T1000 (cell line): ENCODE results near the gene ARHGEF40.

Source experiments
- DNase-seq: peaks from one replicate; lab custom pipeline; 2025; ENCODE audit warnings: mixed read lengths; lab: John Stamatoyannopoulos, UW

The ARHGEF40 gene

DNA sequence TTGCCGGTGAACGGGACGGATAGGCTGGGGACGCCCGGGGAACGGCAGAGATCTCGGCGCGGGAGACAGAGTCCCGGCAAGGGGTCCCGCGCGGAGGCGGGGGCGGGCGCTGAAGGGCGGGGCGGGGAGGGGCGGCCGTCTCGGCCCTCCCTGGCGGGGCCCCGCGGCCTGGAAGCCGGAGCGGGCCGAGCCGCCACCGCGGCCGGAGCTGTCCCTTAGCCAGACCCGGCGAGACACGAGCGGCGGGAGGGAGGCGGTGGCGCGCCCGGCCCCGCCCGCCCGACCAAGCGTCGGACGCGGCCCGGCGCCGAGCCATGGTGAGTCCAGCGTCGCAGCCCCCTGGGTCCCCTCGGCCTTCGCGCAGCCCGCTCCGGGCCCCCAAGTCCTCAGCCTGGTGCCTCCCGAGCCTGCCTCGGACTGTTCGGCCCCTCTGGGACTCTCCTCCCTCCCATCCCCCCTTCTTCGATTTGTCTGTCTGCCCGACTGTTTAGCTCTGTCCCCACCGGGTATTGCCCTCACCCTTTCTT lies at the start of gene ARHGEF40:
TSS of gene ARHGEF40 (plus strand) at position 222 of the 527 bp plus-strand sequence. CDS start at position 315, 93 bp downstream.
- DNase-seq: no peak

- DNase-seq: no peak
Measured at GRCh38 chr14:21020977-21021545, 49.0 kb upstream of the ARHGEF40 start.

DNA sequence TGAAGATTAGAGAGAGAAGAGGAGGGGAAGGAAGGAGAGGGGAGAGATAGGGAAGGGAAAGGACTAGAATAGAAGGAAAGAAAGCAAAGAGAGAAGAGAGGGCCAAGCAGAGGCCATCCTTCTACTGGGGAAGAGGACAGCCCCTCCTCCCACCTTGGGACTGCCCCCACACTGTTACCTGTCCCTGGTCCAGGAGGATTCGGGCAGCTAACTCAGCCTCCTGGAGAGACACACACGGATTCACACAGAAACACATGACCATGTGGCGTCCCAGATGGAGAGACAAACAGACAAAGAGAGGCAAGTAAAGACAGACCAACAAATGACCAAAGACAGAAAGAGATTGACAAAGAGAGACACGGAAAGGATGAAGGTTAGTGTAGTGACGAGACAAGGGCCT lies 47.4 kb upstream of the ARHGEF40 start:
- DNase-seq: no peak

- no peak for DNase-seq
Measured at GRCh38 chr14:21023174-21023573, 46.9 kb upstream of the ARHGEF40 start.

DNA sequence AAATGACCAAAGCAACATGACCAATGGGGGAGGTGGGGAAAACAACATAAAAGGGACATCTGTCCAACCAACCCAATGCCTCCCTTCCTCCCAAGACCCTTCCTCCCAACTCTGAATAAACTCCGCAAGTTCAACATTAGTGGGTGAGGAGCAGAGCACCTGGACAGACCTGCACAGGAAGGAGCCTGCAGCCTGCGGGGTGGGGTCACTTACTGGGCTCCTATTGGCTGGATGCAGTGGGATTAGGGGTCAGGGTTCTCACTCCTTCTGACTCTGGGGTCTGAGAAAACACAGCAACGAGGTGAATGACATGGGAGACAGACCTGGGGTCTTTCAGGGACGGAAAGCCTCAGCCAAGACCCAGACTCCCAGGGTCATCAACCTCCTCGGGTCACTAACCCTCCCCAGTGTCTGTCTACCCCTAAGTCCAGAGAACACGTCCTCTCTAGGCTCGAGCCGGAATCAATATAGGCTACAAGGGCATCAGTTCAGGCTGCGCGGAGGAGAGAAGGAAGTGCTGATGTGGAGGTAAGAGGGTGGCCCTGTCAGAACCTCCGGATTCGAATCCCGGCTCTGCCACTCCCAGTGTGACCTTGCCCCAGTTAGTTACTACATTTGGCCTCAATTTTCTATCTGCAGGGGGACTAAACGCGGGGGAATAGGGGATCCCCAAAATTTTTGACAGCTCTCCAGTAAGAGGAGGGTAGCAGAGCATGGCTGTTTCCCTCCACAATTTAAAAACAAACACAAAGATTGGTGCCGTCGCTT lies 46.1 kb upstream of the ARHGEF40 start:
- no peak for DNase-seq

DNA sequence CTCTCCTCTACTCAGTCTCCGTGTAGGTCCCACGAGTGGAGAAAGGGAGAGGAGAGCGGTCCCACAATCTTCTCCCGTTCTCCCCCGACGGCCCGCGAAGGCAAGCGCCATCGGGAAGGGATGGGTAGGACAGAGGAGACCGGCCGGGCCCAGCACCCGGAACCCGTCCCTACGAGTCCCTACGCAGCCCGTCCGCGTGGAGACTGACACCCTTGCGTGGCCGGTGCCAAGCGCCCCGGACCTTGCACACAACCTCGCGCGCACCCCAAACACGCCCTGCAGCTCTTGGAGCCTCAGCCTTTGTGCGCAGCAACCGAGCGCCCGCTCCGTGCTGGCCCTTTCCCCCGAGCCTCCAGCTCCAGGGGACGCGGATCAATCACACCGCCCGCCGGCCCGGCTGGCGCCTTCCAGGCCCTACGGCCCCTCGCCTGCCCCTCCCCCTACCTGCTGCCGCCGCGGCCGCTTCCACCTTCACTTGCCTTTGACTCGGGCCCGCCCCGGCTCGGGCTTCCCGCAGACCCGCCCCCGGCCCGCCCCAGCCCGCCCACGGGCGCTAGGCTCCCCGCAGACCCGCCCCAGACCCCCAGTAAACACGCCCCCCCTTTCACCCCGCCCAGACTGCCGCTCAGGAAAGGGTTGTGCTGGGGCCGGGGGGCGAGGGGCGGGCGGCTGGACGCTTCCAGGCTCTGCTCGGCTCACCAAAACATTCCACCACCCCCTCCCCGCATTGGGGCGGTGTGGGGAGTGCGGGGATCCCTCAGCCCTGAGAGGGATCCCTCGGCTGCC lies 45.3 kb upstream of the ARHGEF40 start, which contains the start of gene NDRG2:
TSS of gene NDRG2 (minus strand) at position 477 of the 786 bp plus-strand sequence. CDS start 1,746 bp downstream, outside the sequence.
- no peak for DNase-seq

DNA sequence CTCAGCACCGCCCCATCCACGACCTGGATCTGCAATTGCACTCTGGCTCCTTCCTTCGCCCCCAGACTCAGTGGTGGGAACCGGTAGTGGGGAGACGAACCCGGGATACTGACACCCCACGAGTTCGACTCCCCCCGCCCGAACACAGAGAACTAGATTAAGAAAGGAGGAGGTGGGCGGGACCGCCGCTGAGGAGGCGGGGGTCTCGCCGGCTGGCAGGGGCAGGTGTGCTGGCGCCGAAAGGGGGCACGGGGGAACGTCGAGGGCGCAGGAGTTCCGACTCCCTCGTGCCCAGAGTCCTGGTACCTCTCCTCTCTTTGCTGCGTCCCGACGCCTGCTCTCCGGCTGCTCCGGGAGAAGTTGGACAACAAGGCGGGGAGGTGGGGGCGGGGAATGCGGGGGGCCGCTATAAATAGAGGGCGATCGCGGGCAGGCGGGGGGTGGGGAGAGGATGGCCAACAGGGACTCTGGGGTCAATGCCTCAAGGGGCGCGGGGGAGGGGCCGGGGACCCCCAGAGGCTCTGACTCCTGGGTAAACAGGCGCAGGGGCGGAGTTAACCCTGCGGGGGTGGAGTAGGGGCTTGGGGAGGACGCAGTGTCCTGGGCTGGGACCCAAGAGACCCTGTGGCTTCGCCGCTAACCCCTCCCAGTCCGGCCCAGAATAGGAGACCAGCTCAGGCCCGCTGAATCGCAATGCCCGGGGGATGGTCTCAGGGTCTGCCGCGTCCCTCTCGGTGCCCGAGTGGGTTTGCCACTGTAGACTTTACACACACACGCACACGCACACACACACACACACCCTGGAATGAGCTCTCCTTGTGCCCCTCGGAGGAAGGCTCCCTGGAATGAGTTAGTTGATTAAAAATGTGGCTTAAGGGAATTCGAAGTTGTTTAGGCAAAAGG lies 44.5 kb upstream of the ARHGEF40 start:
- DNase-seq: no peak

GRCh38 chr14:21026274-21026987 lies 43.7 kb upstream of the ARHGEF40 start:
- DNase-seq: no peak

- DNase-seq: no peak
Measured at GRCh38 chr14:21026988-21027315, 43.2 kb upstream of the ARHGEF40 start.

DNA sequence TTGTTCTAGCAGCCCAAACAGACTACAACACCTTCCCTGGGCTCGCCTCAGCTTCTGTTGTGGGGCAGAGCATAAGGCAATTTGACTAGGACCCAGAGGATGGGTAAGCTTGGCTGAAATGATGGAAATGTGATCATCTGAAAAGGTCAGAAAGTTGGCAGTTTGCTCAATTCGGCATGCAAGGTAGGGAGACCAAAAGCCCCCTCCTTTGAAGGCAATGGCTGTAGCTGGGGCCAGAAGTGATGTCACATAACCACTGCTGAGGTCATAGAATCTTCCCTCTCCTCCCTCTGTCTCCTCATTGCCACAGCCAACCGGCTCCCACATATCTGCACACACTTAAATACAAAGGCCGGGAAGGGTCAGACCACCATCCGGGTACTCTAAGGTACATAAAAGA lies 40.2 kb upstream of the ARHGEF40 start, which contains the start of gene TPPP2:
TSS of gene TPPP2 (plus strand) at position 301 of the 400 bp plus-strand sequence. CDS start 365 bp downstream, outside the sequence.
- no peak for DNase-seq

DNA sequence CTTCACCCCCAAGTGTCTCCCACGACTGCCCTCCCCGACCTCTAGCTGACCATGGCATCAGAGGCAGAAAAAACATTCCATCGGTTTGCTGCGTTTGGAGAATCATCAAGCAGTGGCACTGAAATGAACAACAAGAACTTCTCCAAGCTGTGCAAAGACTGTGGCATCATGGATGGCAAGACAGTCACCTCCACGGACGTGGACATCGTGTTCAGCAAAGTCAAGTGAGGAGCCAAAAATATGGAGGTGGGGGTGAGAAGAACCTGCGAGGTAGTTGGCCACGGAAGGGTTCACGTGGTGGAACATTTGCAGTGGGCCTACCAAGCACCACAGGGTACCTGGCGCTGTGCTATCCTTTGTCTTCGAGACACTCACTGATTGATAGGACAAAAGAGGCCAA lies 39.6 kb upstream of the ARHGEF40 start:
- DNase-seq: no peak

DNA sequence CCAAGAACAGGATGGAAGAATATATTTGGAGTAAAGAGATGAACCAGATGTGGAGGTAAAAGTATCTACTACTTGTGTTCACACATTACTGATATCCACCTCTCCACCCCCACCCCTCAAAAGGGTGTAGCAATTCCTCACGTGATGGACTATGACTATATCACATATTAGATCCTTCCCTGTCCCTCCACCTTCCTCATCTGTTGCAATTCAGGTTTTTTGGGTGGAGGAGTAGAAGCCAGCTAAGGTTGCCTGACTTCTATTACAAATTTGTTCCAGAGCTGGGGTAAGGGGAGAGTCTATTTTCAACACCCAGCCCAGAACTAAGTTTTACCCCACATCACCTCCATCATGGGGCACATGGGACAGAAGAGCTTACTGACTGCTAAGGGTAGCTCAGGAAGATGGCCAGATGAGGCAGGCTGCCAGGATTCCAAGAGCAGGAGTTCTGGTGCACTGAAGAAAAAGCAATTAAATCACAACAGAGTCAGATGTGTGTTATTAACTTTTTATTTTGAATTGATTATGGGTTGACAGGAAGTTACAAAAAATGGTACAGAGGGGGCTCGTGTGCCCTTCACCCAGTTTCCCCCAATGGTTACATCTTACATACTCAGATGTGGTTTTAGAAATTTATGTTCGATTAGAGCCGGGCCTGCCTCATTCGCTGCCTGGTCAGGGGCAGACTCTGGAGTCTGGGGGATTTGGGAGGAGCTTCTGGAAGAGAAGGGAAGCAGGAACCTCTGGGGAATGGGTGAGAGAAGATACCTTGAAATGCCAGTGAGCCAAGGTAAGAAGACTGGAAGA lies 37.6 kb upstream of the ARHGEF40 start:
- no peak for DNase-seq

DNA sequence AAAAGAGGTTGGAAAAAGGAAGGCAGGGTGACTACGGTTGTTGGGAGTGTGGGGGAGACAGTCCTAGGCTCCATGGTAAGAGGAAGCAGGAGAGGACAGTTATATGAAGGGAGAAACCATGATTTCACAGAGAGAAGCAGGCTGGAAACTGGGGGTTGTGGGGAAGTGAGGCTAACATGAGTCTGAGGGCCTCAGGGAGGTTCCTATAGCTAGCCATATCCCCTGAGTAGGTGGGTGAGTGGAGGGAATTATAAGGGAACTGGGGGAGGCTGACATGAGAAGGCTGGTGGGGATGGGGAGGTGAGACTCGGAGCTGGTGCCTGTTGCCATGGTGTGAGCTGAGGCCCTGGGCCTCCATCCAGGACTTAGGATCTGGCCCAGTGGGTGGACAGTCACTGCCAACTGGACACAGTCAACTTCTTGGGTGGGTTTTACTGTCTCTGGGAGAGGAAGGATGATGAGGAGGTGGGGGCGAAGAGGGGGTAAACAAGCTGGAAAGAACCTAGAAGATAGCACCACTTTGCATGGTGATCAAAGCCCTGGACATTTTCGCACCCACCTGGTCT lies 36.9 kb upstream of the ARHGEF40 start:
- DNase-seq: no peak

DNA sequence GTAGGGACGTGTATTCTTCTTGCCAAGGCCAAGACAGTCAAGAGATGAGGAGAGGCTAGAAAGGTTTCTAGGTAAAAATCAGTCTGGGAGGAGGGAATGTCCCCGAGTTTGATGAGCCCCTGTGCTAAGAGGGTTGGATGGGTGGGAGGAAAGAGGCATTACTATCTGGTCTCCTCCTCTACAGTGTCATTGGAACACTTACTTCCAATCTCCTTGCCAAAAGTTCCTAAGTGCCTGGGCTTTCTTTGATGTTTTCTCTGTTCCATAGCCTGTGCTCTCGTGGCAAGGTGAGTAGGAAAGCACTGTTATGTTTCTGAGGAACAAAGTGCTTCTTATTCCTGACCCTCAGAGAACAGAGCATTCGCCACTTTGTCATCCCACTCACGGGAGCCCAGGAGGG lies 35.4 kb upstream of the ARHGEF40 start, which contains the start of gene RNASE13:
TSS of gene RNASE13 (minus strand) at position 101 of the 400 bp plus-strand sequence. CDS start 519 bp downstream, outside the sequence.
- no peak for DNase-seq

GRCh38 chr14:21036751-21037150 lies 33.4 kb upstream of the ARHGEF40 start:
- DNase-seq: no peak

- no peak for DNase-seq
Measured at GRCh38 chr14:21037156-21037555, 32.9 kb upstream of the ARHGEF40 start.

- no peak for DNase-seq
Measured at GRCh38 chr14:21038441-21039422, 31.4 kb upstream of the ARHGEF40 start.
